GM21737 (cell line): ENCODE measurements around the gene POFUT1.
"Not testable (repeated sequence)": the region's sequence is repeated elsewhere in the genome, so short reads cannot be mapped to it uniquely, and the experiment has no call there.

Experiments
- ATAC-seq: cut with Tn5 transposase; IDR thresholded peaks from one replicate; pipeline ENCODE4 v1.9.1; 2021; ENCODE audit warnings: mild to moderate bottlenecking, moderate library complexity; ENCODE audit not compliant: unreplicated experiment

POFUT1 gene

DNA sequence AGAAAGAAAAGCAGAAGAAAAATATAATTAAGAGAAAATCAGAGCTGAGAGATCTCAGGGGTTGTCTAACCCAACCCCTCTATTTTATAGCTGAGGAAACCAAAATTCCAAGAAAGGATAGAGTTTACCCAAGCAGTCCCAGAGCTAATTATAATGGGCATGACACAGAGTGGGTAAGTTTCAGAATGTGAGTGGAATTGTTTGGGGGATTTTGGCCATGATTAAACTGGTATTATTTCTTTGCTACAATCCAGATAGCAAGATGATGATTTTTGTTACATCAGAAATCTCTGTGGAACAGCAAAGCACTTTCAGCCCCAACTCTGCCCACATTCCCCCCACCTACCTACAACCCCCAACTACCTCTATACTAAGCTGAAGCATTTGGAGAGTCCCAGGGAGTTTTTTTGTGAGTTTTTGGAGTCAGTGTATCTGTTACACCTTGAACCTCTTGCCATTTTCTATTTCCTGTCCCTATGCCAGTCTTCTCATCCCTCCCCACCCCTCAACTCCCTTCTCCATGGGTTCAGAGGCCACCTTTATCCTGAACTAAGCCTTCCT is 24.7 kb downstream of the POFUT1 start:
- no peak for ATAC-seq

GRCh38 chr20:32233286-32233685 is 25.6 kb downstream of the POFUT1 start:
- no peak for ATAC-seq

- ATAC-seq, result no peak
Measured at GRCh38 chr20:32234135-32234808, 26.6 kb downstream of the POFUT1 start.

DNA sequence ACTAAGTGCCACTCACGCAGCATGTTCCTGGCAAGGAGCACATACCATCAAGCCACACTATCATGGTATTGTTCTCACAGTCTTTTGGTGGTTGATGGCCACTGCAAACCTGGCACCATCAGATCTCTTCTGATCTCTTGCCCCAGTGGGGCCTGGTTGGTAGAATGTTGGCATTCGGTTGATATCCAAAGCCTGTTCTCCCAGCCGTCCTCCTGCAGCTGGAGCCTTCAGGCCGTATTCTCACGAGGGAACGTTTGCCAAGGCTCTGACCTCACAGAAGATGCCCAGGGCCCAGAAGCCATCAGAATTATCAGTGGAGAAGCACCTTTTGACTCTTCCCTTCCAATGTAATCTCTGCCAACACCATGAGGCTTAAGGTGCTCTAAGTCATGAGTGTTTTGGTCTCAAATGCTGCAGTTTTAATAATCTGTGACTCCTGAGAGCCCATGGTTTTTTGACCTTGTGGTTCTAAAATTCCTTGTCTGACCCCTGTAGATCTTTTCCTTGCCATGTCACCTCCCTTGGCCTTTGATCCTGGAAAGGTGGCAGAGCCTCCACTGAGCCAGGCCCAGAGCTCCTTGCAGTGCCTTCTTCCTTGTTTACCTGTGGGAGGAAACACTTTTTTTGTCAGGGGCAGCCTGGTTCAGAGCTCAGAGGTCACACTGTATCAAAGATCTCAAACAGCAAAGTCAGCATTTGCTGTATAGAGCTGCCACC is 27.8 kb downstream of the POFUT1 start:
- no peak for ATAC-seq

GRCh38 chr20:32236048-32236533 is 28.4 kb downstream of the POFUT1 start:
- no peak for ATAC-seq

DNA sequence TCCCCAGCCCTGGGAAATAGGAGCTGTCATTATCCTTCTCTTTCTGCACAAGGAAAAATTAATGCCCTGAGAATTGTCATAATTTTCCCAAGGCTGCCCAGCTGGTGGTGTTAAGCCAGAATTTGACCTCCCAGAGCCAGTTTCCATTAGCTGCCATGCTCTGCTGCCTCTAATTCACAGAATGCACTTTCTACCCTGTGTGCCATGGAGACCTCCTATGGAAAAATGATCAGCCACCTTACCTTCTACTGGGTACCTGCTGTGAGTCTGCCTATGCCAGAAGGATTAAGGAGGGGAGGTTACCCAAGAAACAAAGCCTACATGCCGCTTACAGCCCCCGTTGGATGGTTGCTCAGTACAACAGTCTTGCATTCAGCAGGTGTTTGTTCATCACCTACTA is 29.1 kb downstream of the POFUT1 start:
- no peak for ATAC-seq

DNA sequence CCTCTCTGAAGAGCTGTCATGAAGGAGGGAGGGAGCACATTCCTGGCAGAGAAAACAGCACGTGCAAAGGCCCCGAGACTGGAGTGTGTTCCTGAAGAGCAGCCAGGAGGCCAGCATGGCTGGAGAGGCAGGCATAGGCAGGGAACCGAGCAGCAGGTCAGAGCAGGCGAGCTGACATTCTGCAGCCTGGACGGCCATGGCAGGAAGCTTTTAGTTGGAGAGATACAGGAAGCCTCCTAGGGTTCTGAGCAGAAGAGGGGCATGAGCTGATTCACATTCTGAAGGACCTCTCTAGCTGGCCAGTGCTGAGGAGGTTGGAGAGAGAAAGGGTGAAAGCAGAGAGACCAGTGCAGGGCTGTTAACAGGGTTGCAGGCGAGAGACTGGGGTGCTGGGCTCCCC is 29.7 kb downstream of the POFUT1 start:
- no peak for ATAC-seq

DNA sequence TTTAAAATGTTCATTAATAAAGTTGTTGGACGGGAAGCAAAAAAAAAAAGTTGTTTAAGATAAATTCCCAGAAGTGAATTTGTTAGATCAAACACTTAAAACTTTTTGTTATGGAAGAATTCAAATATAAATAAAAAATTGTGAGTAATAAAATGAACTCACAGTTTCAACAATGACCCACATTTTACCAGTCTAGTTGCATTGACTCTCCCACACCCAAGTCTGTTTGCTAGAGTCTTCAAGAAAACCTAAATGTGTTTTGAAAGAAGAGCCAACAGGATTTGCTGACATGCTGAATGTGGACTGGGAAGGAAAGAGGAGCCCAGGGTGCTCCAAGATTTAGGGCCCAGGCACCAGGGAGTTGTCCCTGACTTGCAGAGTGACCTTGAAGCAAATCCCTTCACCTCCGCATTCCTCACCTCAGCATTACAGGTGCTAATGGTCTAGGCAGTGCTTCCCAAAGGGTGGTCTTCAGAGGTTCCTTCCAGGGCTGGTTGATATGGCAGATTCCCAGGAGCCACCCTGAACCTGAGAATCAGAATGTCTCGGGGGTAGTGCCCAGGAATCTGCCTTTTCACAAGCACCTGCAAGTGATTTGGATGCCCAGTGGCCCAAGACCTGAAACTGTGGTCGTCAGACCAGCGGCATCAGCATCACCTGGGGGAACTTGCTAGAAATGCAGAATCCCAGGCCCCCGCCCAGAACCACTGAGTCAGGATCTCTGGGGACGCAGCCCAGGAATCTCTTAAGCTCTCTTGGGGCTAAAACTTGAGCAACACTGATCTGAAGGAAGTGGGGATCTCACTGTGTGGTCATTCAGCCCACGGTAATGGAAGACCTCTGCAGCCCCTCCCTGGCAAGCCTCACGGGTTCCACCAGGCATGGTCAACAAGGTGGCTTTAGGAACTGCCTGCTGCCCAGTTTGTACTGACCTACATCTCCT is 31.1 kb downstream of the POFUT1 start:
- no peak for ATAC-seq

GRCh38 chr20:32240205-32240604 is 32.5 kb downstream of the POFUT1 start:
- ATAC-seq, result no peak

DNA sequence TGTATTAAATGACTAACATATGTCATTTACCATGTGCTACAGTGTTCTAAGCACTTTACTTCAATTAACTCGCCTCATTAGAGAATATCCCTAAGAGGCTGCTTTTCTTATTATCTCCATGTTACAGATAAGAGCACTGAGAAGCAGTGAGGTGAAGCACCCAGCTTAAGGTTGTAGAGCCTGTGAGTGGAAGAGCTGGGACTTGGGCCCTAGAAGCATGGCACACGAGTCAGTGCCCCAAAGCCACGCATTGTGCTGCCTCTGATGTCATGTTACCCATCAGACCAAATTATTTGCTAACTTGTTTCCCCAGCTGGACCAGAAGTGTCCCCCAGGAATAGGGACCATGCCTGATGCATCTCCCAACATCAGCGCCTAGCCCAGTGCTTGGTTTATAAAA is 34.1 kb downstream of the POFUT1 start:
- ATAC-seq, result no peak

- no peak for ATAC-seq
Measured at GRCh38 chr20:32244150-32244823, 36.6 kb downstream of the POFUT1 start.

DNA sequence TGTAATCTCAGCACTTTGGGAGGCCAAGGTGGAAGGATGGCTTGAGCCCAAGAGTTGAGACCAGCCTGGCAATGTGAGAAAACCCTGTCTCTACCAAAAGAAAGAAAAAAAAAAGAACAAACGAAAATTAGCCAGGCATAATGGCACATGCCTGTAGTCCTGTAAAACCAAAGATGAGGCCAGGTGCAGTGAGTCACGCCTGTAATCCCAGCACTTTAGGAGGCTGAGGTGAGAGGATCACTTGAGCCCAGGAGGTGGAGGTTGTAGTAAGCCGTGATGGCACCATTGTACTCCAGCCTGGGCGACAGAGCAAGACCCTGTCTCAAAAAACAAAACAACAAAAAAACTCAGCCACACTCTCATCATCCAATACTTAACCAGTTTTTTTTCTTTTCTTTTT is 37.3 kb downstream of the POFUT1 start:
- no peak for ATAC-seq

DNA sequence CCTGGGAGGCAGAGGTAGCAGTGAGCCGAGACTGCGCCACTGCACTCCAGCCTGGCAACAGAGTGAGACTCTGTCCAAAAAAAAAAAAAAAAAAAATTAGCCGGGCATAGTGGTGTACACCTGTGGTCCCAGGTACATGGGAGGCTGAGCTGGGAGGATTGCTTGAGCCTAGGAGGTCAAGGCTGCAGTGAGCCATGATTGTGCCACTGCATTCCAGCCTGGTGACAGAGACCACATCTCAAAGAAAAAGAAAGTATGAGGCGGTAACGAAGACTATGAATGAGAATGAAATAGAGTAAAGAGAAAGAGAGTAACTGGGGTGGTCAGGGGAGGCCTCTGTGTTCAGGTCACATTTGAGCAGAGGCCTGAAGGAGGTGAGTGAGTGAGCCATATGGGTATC is 38.5 kb downstream of the POFUT1 start:
- not testable (repeated sequence) for ATAC-seq

GRCh38 chr20:32248043-32248442 is 40.4 kb downstream of the POFUT1 start:
- no peak for ATAC-seq

DNA sequence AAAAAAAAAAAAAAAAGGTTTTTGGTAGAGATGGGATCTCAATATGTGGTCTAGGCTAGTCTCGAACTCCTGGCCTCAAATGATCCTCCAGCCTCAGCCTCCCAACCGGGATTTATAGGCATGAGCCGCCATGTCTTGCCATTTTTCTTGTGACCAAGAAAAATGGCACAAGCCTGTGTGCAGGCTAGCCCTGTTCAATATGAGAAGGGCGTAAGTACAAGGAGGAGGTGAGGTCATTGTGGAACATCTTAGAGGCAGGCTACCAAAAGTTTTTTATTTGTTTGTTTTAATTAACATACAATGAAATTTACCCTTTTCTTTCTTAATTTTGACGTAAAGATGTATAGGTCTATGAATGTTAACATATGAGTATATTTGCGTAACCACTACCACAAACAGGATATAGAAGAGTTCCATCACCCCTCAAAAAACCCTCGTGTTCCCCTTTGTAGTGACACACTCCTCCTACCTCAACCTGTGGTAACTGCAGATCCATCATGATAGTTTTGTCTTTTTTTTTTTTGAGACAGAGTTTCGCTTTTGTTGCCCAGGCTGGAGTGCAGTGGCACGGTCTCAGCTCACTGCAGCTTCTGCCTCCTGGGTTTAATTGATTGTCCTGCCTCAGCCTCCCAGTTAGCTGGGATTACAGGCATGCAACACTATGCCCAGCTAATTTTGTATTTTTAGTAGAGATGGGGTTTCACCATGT is 41.5 kb downstream of the POFUT1 start:
- no peak for ATAC-seq

- no peak for ATAC-seq
Measured at GRCh38 chr20:32251470-32251869, 43.8 kb downstream of the POFUT1 start.

GRCh38 chr20:32252189-32252588 is 44.5 kb downstream of the POFUT1 start:
- no peak for ATAC-seq

DNA sequence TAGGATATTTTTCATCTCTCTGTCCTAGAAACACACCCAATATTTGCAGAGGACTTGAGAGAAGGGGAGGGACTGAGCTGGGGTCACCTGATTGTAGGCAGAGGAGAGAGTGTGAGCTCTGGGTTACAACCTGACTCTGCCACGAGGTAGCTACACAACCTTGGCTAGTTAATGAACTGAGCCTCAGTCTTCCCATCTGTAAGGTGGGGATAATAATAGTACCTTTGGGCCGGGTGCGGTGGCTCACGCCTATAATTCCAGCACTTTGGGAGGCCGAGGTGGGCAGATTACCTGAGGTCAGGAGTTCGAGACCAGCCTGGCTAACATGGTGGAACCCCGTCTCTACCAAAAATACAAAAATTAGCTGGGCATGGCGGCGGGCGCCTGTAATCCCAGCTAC is 53.3 kb downstream of the POFUT1 start:
- not testable (repeated sequence) for ATAC-seq

DNA sequence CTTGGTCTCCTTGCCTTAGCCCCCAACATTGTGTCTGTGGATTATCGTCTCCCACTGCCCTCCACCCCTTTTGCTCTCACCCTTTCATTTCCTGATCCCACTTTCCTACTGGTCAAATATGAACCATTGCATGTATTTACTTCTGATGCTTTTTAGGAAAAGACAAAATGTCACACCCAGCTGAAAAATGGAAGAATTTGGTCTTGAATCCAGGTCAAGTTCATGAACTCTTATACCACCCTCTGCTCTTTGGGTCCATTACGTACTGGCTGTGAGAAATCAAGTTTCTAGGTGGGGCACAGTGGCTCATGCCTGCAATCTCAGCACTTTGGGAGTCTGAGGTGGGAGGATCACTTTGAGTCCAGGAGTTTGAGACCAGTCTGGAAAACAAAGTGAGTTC is 54.0 kb downstream of the POFUT1 start:
- no peak for ATAC-seq

- ATAC-seq, result no peak
Measured at GRCh38 chr20:32263398-32263954, 55.8 kb downstream of the POFUT1 start.
